ENCODE data around the gene NET1.
A peak's percentile ranks its signal among the peaks of the same experiment; 100 is the strongest.

Gene NET1

GRCh38 chr10:5441106-5441505 is 28.7 kb downstream of the NET1 start:
- no peak for FAIRE-seq
- no peak for DNase-seq (ENCODE audit: extremely low spot score, insufficient read length, low read depth)

DNA sequence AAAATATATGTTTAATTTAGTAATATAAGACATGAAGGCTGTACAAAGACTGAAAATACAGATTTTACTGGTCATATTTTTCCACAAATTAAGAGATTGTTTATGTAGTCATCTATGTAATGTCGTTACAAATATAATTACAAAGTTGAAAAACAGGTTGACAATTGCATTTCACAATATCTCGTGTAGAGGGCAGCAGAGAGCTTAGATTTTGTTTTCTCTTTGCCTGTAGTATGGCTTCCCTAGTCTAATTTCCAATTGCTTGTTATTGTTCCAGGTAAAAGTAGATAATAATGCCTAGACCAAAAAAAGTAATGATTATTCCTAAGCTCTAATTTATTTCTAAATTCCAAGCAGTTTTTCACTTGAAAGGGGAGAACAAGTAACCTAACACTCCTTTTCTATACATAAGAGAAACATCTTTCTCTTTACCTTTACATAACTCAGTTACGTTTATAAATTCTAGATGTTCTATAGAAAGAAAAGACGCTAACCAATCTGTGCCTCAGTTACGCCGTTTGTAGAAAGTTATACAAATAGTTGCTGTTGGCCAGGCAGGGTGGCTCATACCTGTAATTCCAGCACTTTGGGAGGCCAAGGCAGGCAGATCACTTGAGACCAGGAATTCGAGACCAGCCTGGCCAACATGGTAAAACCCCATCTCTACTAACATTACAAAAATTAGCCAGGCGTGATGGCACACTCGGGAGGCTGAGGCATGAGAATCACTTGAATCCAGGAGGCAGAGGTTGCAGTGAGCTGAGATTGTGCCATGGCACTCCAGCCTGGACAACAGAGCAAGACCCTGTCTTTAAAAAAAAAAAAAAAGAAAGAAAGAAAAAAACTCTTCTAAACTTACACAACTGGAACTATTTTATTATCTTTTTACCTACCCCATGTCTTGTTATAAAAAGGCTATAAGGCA is 30.0 kb downstream of the NET1 start:
- DNase-seq (ENCODE audit: extremely low spot score, insufficient read length, low read depth) (peak; percentile 18), FAIRE-seq (peak; percentile 80)

DNA sequence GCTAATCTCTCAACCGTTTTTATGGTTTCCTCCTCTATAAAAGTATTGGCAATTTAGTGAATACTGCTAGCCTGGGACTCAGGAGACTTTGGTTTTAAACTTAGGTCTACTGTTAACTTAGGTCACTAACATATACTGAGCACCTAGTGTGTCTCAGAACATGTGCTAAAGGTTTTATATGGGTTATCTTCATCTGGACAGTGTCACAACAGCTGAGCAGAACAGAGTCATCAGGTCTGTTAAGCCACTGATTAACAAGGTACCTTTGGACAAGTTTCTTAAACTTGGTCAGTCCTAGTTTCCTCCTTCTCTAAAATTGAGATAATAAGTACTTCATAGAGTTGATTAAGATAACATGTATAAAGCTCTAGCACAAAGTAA is 30.6 kb downstream of the NET1 start:
- DNase-seq (ENCODE audit: extremely low spot score, insufficient read length, low read depth) (no peak), FAIRE-seq (no peak)

DNA sequence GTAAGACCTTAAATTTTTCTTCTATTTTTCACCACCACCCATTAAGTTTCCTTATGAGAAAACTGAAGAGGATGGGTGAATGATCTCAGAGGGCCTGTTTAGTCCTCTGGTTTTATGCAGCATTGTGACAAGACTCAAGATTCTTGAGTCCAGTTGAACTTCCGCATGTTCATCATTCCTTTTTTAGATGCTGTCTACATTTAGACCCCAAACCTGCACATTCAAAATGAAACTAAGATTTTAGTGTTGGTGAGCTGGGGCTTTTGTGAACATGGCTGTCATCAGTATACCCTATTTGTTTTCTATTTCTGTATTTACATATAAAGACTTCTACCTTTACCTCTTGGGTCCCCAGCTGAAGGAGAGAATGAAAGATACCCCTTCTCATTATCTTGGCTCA is 31.1 kb downstream of the NET1 start:
- FAIRE-seq (peak; percentile 92), DNase-seq (ENCODE audit: extremely low spot score, insufficient read length, low read depth) (peak; percentile 43)

GRCh38 chr10:5445006-5445405 is 32.6 kb downstream of the NET1 start:
- FAIRE-seq (no peak), DNase-seq (ENCODE audit: extremely low spot score, insufficient read length, low read depth) (no peak)

DNA sequence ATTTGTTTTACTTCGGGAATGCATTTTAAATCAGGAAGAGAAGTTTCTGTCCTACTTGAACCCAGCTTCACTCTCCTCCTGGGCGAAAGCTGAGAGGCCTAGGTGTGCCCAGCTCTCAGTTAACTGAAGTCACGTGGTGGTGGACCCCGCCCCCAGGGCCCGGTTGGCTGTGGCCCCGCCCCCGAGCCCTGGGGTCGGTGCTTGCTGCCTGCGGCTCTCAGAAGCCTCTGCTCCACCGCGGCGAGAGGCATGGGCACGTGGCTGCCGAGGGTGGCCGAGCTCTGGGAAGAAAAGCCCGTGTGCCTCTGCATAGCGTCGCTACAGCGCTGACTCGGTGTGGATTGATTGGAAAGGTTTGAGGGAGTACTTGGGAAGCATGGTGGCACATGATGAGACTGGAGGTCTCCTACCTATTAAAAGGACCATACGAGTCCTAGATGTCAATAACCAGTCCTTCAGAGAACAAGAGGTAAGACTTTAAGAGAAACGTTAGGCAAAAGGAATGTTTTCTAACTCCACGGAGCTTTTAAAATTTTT is 34.1 kb downstream of the NET1 start:
- FAIRE-seq (no peak), DNase-seq (ENCODE audit: extremely low spot score, insufficient read length, low read depth) (no peak)

GRCh38 chr10:5447056-5447455 is 34.7 kb downstream of the NET1 start:
- DNase-seq (ENCODE audit: extremely low spot score, insufficient read length, low read depth) (no peak), FAIRE-seq (no peak)

GRCh38 chr10:5447611-5448071 is 35.3 kb downstream of the NET1 start:
- peak; percentile 96 for FAIRE-seq
- no peak for DNase-seq (ENCODE audit: extremely low spot score, insufficient read length, low read depth)

DNA sequence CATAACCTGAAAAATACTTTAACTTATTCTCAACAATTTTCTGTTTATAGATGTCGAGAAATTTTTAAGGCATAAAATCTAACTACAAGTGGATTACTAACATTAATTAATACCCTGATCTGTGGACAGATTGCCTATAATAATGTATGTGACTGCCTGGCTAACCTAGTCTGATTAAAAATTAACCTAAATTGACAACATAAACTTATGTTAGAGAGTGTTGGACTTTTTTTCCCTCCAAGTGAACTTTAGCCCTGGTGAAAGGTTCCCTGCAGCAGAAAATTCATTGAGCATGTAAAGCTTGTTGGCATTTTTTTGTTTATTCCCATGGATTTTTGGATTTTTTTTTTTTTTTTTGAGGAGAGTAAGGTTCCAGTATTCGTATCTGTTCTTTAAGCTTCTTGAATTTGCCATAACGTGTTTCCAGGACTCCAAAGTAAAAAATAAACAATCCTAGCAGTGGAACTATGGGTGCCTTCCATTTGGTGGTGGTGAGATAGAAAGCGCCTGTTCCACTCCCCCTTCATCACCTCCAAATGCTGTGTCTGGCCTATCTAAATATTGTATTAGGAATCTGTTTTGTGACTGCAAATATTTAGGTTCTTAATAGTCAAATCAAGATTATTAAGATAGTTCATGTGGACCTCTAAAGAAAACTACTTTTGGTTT is 36.1 kb downstream of the NET1 start:
- DNase-seq (ENCODE audit: extremely low spot score, insufficient read length, low read depth) (no peak), FAIRE-seq (no peak)

- DNase-seq (ENCODE audit: extremely low spot score, insufficient read length, low read depth), result no peak
Observed at GRCh38 chr10:5449227-5449626, 36.9 kb downstream of the NET1 start.

DNA sequence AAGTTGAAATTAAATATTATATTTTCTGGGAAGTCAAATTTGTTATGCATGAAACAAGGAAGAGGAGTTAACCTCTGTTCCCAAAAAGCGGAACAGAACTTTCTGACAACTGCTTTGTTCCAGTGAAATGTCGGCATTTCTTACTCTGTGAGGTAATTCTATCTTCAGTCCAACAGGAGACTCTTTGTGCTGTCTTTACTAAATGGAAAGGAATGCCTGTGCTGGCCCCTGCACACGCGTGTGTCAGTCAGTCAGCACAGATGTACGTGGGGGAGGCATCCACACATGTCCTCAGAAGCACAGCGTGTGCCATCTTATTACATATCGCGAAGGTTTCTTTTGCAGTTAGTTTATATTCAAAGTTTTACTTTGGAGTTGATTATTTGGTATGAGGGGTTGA is 37.5 kb downstream of the NET1 start:
- DNase-seq (ENCODE audit: extremely low spot score, insufficient read length, low read depth) (no peak), FAIRE-seq (no peak)

More at GRCh38 chr10:5449227-5449626, 36.9 kb downstream of the NET1 start:
- no peak for FAIRE-seq

DNA sequence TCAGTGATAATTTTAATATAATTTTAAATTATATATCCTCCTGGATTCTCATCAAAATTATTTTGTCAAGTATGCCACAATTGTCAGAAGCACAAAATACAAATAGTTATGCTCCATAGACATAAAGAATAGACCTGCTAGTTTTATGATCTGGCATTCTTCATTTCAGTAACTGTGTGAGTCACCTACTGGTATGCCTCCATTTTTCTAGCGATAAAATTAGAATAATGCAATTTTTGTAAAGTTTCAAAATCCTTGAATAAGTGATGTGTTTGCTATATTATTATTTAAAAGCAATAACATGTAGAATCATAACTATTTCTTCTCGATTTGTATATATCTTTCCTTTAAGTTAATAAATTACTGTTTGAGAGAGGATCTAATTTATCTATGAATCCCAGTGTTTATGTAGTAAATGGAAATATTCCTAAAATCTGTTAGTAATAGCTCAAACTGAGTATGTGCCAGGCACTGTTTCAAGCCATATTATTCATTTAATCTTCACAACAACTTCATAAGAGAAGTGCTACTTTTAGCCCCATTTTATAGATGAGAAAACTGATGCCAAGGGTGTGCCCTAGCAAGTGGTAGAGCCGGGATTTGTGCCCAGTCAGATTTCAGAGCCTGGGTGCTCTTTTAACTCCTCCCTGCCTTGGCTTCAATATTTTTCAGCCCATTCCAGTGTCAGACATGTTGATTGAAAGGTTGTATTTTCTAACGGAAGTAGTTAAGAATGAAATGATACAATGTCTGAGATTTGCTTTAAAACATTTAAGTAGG is 38.4 kb downstream of the NET1 start:
- DNase-seq (ENCODE audit: extremely low spot score, insufficient read length, low read depth) (no peak), FAIRE-seq (no peak)

GRCh38 chr10:5453749-5454489 is 41.6 kb downstream of the NET1 start:
- FAIRE-seq (no peak), DNase-seq (ENCODE audit: extremely low spot score, insufficient read length, low read depth) (no peak)

DNA sequence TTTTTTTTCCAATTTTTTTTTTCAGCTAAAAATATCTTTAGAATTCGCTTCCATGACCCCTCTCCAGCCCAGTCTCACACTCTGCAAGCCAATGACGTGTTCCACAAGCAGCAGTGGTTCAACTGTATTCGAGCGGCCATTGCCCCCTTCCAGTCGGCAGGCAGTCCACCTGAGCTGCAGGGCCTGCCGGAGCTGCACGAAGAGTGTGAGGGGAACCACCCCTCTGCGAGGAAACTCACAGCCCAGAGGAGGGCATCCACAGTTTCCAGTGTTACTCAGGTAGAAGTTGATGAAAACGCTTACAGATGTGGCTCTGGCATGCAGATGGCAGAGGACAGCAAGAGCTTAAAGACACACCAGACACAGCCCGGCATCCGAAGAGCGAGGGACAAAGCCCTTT is 44.2 kb downstream of the NET1 start:
- no peak for DNase-seq (ENCODE audit: extremely low spot score, insufficient read length, low read depth)
- FAIRE-seq, result no peak

DNA sequence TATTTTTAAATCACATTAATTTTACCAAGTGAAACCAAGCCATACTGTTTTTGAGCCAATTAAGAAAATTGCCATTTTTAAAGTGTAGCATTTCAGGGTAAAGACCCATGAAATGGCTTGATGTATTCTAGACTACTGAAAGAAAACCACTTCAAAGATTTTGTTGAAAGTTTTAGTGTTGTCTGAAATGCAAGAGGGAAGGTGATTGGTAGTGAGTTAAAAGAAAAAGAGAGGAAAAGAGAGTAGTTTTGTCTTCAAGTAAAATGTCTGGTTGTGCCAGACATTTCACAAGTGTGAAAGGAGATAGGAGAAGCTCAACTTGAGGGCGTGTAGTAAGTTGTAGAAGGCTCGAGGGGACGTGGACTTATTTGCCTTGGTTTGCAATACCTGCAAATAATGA is 45.4 kb downstream of the NET1 start:
- FAIRE-seq (no peak), DNase-seq (ENCODE audit: extremely low spot score, insufficient read length, low read depth) (no peak)

- DNase-seq (ENCODE audit: extremely low spot score, insufficient read length, low read depth) (no peak), FAIRE-seq (no peak)
Observed at GRCh38 chr10:5458425-5458824, 46.1 kb downstream of the NET1 start.

DNA sequence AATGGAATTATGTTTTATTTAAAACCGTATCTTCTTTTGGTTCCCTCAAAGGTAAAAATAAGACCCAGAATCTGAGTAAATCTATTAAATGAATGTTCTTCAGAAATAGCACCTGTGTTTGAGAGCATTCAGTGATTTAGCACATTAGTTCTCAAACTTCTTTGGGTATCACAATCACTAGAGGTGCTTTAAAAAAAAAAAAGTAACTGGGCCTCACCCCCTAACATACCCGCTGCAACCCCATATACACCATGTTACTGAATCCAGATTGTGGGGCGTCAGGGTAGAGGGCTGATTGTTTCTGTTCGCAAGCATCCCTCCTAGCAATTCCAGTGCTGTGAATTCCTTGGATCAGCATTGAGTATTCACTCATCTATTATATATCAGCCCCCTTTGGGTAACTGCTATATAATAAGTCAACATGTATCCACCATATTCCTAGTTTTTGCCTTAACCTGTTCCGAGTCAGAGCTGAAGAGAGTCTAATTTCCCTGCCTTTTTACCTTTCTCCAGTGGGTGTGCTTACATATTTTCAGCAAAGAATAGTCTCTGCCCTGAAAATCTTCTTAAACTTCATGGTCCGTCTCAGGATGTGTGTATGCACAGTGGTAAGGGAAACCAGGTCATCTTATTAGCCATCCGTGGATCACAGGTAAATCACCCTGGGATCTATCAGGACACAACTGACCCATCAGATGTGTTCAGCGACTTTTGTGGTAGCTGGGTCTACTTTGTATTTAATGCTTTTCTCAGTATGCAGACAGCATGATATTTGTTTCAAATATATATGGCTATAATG is 46.8 kb downstream of the NET1 start:
- no peak for DNase-seq (ENCODE audit: extremely low spot score, insufficient read length, low read depth)
- FAIRE-seq, result no peak

DNA sequence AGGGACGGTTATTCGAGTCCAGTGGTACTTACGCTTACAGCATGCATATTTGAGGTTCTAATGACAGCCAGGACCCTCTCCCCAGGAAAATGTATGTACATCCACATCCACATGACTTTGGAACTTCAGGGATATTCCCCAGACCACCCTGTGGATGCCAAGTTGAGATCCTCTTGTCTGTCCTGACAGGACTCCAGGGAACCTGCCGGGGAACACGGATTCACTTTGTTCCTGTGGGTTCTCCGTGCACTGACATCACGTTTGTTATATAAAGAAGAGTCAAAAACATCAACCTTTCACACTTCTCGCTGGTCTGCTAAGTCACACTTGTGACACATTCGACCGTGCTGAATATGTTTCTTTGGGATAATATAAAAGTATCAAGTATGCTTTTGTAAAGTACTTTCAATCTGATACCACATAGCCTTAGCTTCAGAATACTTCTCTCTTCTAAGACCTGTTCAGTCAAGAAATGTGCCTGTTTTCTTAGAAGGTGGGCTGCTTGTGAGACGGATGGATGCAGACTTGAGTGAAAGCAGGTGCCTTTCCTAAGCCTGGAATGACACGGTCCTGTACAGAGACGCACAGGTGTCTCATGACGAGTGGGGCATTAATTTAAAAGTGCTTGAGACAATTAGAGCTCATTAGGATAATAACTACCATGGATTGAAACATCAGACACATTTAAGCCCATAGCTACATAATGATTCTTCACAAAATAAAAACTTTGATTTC is 48.3 kb downstream of the NET1 start:
- DNase-seq (ENCODE audit: extremely low spot score, insufficient read length, low read depth) (no peak), FAIRE-seq (no peak)

Data from GM18507 (cell line).